OCI-LY7 (cell line): ENCODE data around the gene RBPMS2. TPM values are rescaled to one million over a fixed set of nuclear protein-coding genes. Genes with fewer than 3 reads are reported as not detected.

Experiments used
- BruUV-seq: library from RNA; stranded (reverse); fragments of 400-500 nt; replicated peaks from 2 replicates; lab custom pipeline; 2021; lab: Mats Ljungman, UMichigan
- CTCF ChIA-PET: fragments of 300-600 bp; sonication (Branson Sonifier 250); formaldehyde crosslinking; loops from one replicate; lab custom pipeline; 2022; ENCODE audit warnings: antibody characterized with exemption; ENCODE audit not compliant: unreplicated experiment; lab: Charles Lee
- POLR2A ChIA-PET: fragments of 300-600 bp; sonication (Branson Sonifier 250); formaldehyde crosslinking; loops from one replicate; lab custom pipeline; 2022; ENCODE audit warnings: antibody characterized with exemption; lab: Charles Lee
- DNase-seq: peaks from one replicate; pipeline ENCODE4 v3.0.0-alpha.2; 2015; ENCODE audit warnings: low spot score
- H2AFZ ChIP-seq: fragments of 200-600 bp; sonication (generic), shearing (Covaris generic); 2 replicates; pipeline ENCODE4 v1.6.1; 2014; ENCODE audit warnings: mild to moderate bottlenecking, antibody characterized with exemption, low read length, moderate library complexity
- H3K27ac ChIP-seq: fragments of 200-600 bp; sonication (generic); 2 replicates; pipeline ENCODE4 v1.5.1; 2014; ENCODE audit warnings: mixed run types, low read depth, mild to moderate bottlenecking, moderate library complexity, low read length, inconsistent platforms; ENCODE audit not compliant: poor library complexity, severe bottlenecking
- H3K36me3 ChIP-seq: fragments of 200-600 bp; sonication (generic); 2 replicates; pipeline ENCODE4 v1.6.1; 2014; ENCODE audit warnings: mild to moderate bottlenecking, antibody characterized with exemption, low read length, moderate library complexity, mixed read lengths; ENCODE audit not compliant: insufficient read depth
- H3K4me1 ChIP-seq: fragments of 200-600 bp; sonication (generic); 2 replicates; pipeline ENCODE4 v1.5.1; 2014; ENCODE audit warnings: mild to moderate bottlenecking, low read length; ENCODE audit not compliant: insufficient read depth, poor library complexity, severe bottlenecking
- H3K4me2 ChIP-seq: fragments of 200-600 bp; sonication (generic); 2 replicates; pipeline ENCODE4 v1.6.1; 2014; ENCODE audit warnings: mild to moderate bottlenecking, low read length
- H3K4me3 ChIP-seq: fragments of 200-600 bp; sonication (generic); 2 replicates; pipeline ENCODE4 v1.5.1; 2014; ENCODE audit warnings: mild to moderate bottlenecking, low read depth, low read length; ENCODE audit not compliant: poor library complexity, severe bottlenecking
- H3K79me2 ChIP-seq: fragments of 200-600 bp; sonication (generic); 2 replicates; pipeline ENCODE4 v1.6.1; 2016; ENCODE audit warnings: low read depth, mild to moderate bottlenecking, low read length, moderate library complexity, mixed read lengths; ENCODE audit not compliant: insufficient read depth
- H3K9me2 ChIP-seq: fragments of 200-600 bp; sonication (generic); 2 replicates; pipeline ENCODE4 v1.6.1; 2016; ENCODE audit warnings: mild to moderate bottlenecking, low read length, mixed read lengths; ENCODE audit not compliant: insufficient read depth
- H3K9me3 ChIP-seq: fragments of 200-600 bp; sonication (generic); 2 replicates; pipeline ENCODE4 v1.6.1; 2014; ENCODE audit warnings: mild to moderate bottlenecking, mixed run types, low read length, mixed read lengths
- H4K20me1 ChIP-seq: fragments of 200-600 bp; sonication (generic); 2 replicates; pipeline ENCODE4 v1.6.1; 2014; ENCODE audit warnings: mild to moderate bottlenecking, antibody characterized with exemption, low read length, moderate library complexity, mixed read lengths; ENCODE audit not compliant: insufficient read depth
- CTCF ChIP-seq: fragments of 200-600 bp; sonication (generic); conservative IDR thresholded peaks from 2 replicates; pipeline ENCODE4 v1.5.1; 2014; ENCODE audit warnings: mild to moderate bottlenecking, antibody characterized with exemption, low read length, moderate library complexity, mixed read lengths
- EZH2phosphoT487 ChIP-seq: fragments of 200-600 bp; sonication (generic); IDR thresholded peaks from 2 replicates; pipeline ENCODE4 v1.6.1; 2018; ENCODE audit warnings: low read depth, borderline replicate concordance, mild to moderate bottlenecking, mixed run types, antibody characterized with exemption, low read length, moderate library complexity, mixed read lengths
- intact Hi-C: fragments of 100-400 bp; cut with micrococcal nuclease; formaldehyde crosslinking; loops from one replicate; pipeline ENCODE4 v1.10.0; 2022; ENCODE audit not compliant: unreplicated experiment
- total RNA-seq, 2 experiments: library from RNA; depleted of rRNA in 1 of 2; stranded (reverse); fragments of >200 nt in 1 of 2; shearing (Covaris generic) in 1 of 2; gene quantifications; 2 replicates each; pipeline ENCODE4 v1.2.3, GENCODE V29; 2014 to 2022

RBPMS2 gene
- total RNA-seq, 2 experiments from 2014 or later = not detected

- Histone ChIP-seq H3K9me3 (no peaks in the 10 kb centered on the region), H3K4me2 (no peak overlapping the region), H3K9me2 (no peaks in the 10 kb centered on the region), H3K36me3 (no peaks in the 10 kb centered on the region), H3K4me1 (no peaks in the 10 kb centered on the region), H3K4me3 (no peak overlapping the region), H4K20me1 (no peaks in the 10 kb centered on the region), H3K27ac (no peak overlapping the region), H2AFZ (no peak overlapping the region), H3K79me2 (no peaks in the 10 kb centered on the region)
- POLR2A ChIA-PET = no interaction called here
- peak; percentile 30 for DNase-seq
- peak; percentile 55 for TF ChIP-seq CTCF
- no peak for TF ChIP-seq EZH2phosphoT487
- CTCF ChIA-PET = interaction anchor here (1.3 kb wide), 1 partner anchor 70 kb away, joined by 3 read pairs; no protein-coding TSS in a partner anchor
- intact Hi-C loops = no loop called here
- no TSS peak for BruUV-seq
Measured at GRCh38 chr15:64740311-64741170, 34.8 kb downstream of the RBPMS2 start.

- Histone ChIP-seq H3K79me2 (no peaks in the 10 kb centered on the region), H3K36me3 (no peaks in the 10 kb centered on the region), H3K4me3 (no peak overlapping the region), H3K4me2 (no peak overlapping the region), H3K4me1 (no peaks in the 10 kb centered on the region), H3K9me2 (no peaks in the 10 kb centered on the region), H2AFZ (no peak overlapping the region), H4K20me1 (no peaks in the 10 kb centered on the region), H3K27ac (no peak overlapping the region), H3K9me3 (no peaks in the 10 kb centered on the region)
- BruUV-seq = no TSS peak
- DNase-seq = no peak
- TF ChIP-seq EZH2phosphoT487 (no peak), CTCF (no peak)
- intact Hi-C loops = no loop called here
- ChIA-PET POLR2A (no interaction called here), CTCF (interaction anchor here (1.3 kb wide), 1 partner anchor 71 kb away, joined by 3 read pairs; no protein-coding TSS in a partner anchor)
Measured at GRCh38 chr15:64739577-64740143, 35.7 kb downstream of the RBPMS2 start.

- BruUV-seq = no TSS peak
- H3K9me2 ChIP-seq = no peaks in the 10 kb centered on the region
- H3K36me3 ChIP-seq = no peaks in the 10 kb centered on the region
- DNase-seq = no peak
- H3K27ac ChIP-seq = no peak overlapping the region
- ChIA-PET POLR2A (no interaction called here), CTCF (no interaction called here)
- no peaks in the 10 kb centered on the region for H3K79me2 ChIP-seq
- TF ChIP-seq EZH2phosphoT487 (no peak), CTCF (no peak)
- H2AFZ ChIP-seq = no peak overlapping the region
- no peaks in the 10 kb centered on the region for H4K20me1 ChIP-seq
- H3K4me2 ChIP-seq = no peak overlapping the region
- no peaks in the 10 kb centered on the region for H3K9me3 ChIP-seq
- H3K4me3 ChIP-seq = no peak overlapping the region
- no peaks in the 10 kb centered on the region for H3K4me1 ChIP-seq
- intact Hi-C loops = no loop called here
Measured at GRCh38 chr15:64739156-64739555, 36.2 kb downstream of the RBPMS2 start.
